Endothelial cell of umbilical vein (primary cell): Measurements from ENCODE around the gene SULT1A2.
"Not testable (repeated sequence)": the region's sequence is repeated elsewhere in the genome, so short reads cannot be mapped to it uniquely, and the experiment has no call there.

ENCODE experiments used
- EZH2 ChIP-seq: IDR thresholded peaks from 2 replicates; pipeline ENCODE4 v1.6.1; 2012; ENCODE audit warnings: borderline replicate concordance, low read depth, mild to moderate bottlenecking, moderate library complexity, low read length, inconsistent platforms; ENCODE audit not compliant: severe bottlenecking
- MYC ChIP-seq: IDR thresholded peaks from one replicate; pipeline ENCODE4 v1.6.1; 2011; ENCODE audit warnings: mild to moderate bottlenecking, low read depth, low read length
- POLR2A ChIP-seq: IDR thresholded peaks from 2 replicates; pipeline ENCODE4 v1.6.1; 2012; ENCODE audit warnings: low read depth, mild to moderate bottlenecking, control low read depth, low read length
- TF ChIP-seq, protein P1 (sequence below), 2 donors: IDR thresholded peaks; 1 replicate in 1 of 2; 2 replicates in 1 of 2; pipeline ENCODE4 v1.5.1; 2011; ENCODE audit warnings: low read length in 2 of 2, mild to moderate bottlenecking in 2 of 2, moderate library complexity in 2 of 2, control low read depth in 1 of 2, inconsistent platforms in 1 of 2, low read depth in 1 of 2; ENCODE audit not compliant: insufficient read depth in 1 of 2; ENCODE audit errors: extremely low read depth in 1 of 2
- TF ChIP-seq, protein P2 (sequence below): IDR thresholded peaks from 2 replicates; pipeline ENCODE4 v1.6.1; 2011; ENCODE audit not compliant: insufficient read depth, insufficient read length

DNA sequence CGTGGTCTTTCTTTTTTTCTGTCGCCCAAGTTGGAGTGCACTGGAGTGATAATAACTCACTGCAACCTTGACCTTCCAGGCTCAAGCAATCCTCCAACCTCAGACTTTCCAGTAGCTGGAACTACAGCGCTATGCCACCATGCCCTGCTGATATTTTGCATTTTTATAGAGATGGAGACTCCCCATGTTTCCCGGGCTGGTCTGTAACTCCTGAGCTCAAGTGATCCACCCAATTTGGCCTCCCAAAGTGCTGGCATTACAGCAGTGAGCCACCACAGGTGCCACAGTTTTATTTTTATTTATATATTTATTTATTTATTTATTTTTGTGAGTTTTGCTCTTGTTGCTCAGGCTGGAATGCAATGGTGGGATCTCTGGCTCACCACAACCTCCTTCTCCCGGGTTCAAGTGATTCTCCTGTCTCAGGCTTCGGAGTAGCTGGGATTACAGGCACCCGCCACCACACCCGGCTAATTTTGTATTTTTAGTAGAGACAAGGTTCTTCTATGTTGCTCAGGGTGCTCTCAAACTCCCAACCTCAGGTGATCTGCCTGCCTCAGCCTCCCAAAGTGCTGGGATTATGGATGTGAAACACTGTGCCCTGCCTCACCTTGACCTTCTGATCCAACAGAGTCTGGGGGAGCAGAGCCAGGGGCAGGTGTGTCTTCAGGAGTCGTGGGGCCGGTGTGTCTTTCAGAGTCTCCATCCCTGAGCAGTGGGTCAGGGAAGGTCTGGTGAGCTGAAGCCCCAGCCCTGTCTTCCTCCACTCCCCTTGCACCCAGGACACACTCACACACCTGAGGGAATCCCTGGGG, 11.0 kb upstream of the SULT1A2 start:
- not testable (repeated sequence) for TF ChIP-seq POLR2A, EZH2, MYC
- TF ChIP-seq, protein P1, sequence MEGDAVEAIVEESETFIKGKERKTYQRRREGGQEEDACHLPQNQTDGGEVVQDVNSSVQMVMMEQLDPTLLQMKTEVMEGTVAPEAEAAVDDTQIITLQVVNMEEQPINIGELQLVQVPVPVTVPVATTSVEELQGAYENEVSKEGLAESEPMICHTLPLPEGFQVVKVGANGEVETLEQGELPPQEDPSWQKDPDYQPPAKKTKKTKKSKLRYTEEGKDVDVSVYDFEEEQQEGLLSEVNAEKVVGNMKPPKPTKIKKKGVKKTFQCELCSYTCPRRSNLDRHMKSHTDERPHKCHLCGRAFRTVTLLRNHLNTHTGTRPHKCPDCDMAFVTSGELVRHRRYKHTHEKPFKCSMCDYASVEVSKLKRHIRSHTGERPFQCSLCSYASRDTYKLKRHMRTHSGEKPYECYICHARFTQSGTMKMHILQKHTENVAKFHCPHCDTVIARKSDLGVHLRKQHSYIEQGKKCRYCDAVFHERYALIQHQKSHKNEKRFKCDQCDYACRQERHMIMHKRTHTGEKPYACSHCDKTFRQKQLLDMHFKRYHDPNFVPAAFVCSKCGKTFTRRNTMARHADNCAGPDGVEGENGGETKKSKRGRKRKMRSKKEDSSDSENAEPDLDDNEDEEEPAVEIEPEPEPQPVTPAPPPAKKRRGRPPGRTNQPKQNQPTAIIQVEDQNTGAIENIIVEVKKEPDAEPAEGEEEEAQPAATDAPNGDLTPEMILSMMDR (IDR thresholded peaks at IDR 0.05; ENCODE audit: extremely low read depth in 1 of 2, insufficient read depth in 1 of 2, low read depth in 1 of 2, low read length in 2 of 2), result not testable (repeated sequence)
- TF ChIP-seq, protein P2, sequence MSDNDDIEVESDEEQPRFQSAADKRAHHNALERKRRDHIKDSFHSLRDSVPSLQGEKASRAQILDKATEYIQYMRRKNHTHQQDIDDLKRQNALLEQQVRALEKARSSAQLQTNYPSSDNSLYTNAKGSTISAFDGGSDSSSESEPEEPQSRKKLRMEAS, result not testable (repeated sequence)
